8988T (cell line): ENCODE measurements around the gene ZNF558.
A peak's percentile ranks its signal among the peaks of the same experiment; 100 is the strongest.

Source experiments
- DNase-seq: peaks from one replicate; pipeline ENCODE4 v3.0.0; 2011

Gene ZNF558

GRCh38 chr19:8832132-8833021 lies at the start of gene ZNF558, which contains the start of gene MBD3L1:
Gene ZNF558 (minus strand): TSS chr19:8832304. CDS start chr19:8822659, 9,645 bp downstream.
Gene MBD3L1 (plus strand): TSS chr19:8832377. CDS start chr19:8842679, 10,302 bp downstream.
- peak; percentile 57 for DNase-seq

- no peak for DNase-seq
These were observed 49.4 kb upstream of the ZNF558 start for GRCh38 chr19:8881512-8881911.

GRCh38 chr19:8880868-8881488 lies 48.9 kb upstream of the ZNF558 start:
- DNase-seq: no peak

GRCh38 chr19:8877854-8878705 lies 46.0 kb upstream of the ZNF558 start:
- DNase-seq: no peak

GRCh38 chr19:8866344-8866743 lies 34.2 kb upstream of the ZNF558 start:
- DNase-seq: no peak

- DNase-seq: no peak
These were observed 26.2 kb upstream of the ZNF558 start for GRCh38 chr19:8858260-8858659.

- no peak for DNase-seq
These were observed 18.4 kb upstream of the ZNF558 start for GRCh38 chr19:8850488-8850887.

- DNase-seq: no peak
These were observed 17.1 kb upstream of the ZNF558 start for GRCh38 chr19:8849232-8849631.

- no peak for DNase-seq
These were observed 14.7 kb upstream of the ZNF558 start for GRCh38 chr19:8846819-8847218.

GRCh38 chr19:8840708-8841107 lies 8.6 kb upstream of the ZNF558 start:
- no peak for DNase-seq

GRCh38 chr19:8835877-8836276 lies 3.8 kb upstream of the ZNF558 start:
- DNase-seq: no peak

- no peak for DNase-seq
These were observed 3.3 kb upstream of the ZNF558 start for GRCh38 chr19:8835446-8835845.

- peak; percentile 18 for DNase-seq
These were observed 322 bp downstream of the ZNF558 start for GRCh38 chr19:8831832-8832131.

- DNase-seq: no peak
These were observed 731 bp downstream of the ZNF558 start for GRCh38 chr19:8831373-8831772.

- no peak for DNase-seq
These were observed 4.8 kb downstream of the ZNF558 start for GRCh38 chr19:8827277-8827676.

GRCh38 chr19:8826371-8826770 lies 5.7 kb downstream of the ZNF558 start:
- no peak for DNase-seq

- no peak for DNase-seq
These were observed 10.3 kb downstream of the ZNF558 start for GRCh38 chr19:8821748-8822241.

GRCh38 chr19:8820234-8820633 lies 11.9 kb downstream of the ZNF558 start:
- no peak for DNase-seq

GRCh38 chr19:8815780-8816179 lies 16.3 kb downstream of the ZNF558 start:
- no peak for DNase-seq

GRCh38 chr19:8814176-8814575 lies 17.9 kb downstream of the ZNF558 start:
- no peak for DNase-seq

- no peak for DNase-seq
These were observed 20.6 kb downstream of the ZNF558 start for GRCh38 chr19:8811315-8812172.

GRCh38 chr19:8806661-8807060 lies 25.4 kb downstream of the ZNF558 start:
- DNase-seq: no peak
